GM12878 (cell line): Measurements from ENCODE around the gene KRTAP10-6. TPM values are rescaled to one million over a fixed set of nuclear protein-coding genes. Genes with fewer than 3 reads are reported as not detected.

Experiments
- ATAC-seq: fragments of 200-7000 bp; cut with Tn5 transposase; 3 replicates; pipeline ENCODE4 v1.9.1; 2020; ENCODE audit warnings: mild to moderate bottlenecking, moderate library complexity
- BruUV-seq: library from RNA; stranded (reverse); fragments of 400-500 nt; replicated peaks from 2 replicates; lab custom pipeline; 2021; lab: Mats Ljungman, UMichigan
- CTCF ChIA-PET: fragments of 300-600 bp; sonication (Branson Sonifier 250); formaldehyde crosslinking; extraction: SDS; loops from one replicate; lab custom pipeline; 2021; ENCODE audit warnings: inconsistent platforms; lab: Yijun Ruan, JAX
- POLR2A ChIA-PET: fragments of 350-600 bp; formaldehyde crosslinking; extraction: SDS; loops from one replicate; lab custom pipeline; 2021; ENCODE audit warnings: inconsistent platforms; lab: Charles Lee
- RAD21 ChIA-PET: fragments of 300-600 bp; sonication (Branson Sonifier 250); formaldehyde crosslinking; loops from one replicate; lab custom pipeline; 2023; ENCODE audit warnings: antibody characterized with exemption; ENCODE audit not compliant: unreplicated experiment; lab: Charles Lee
- SMC1A ChIA-PET: fragments of 300-600 bp; sonication (Branson Sonifier 250); formaldehyde crosslinking; loops from one replicate; lab custom pipeline; 2023; ENCODE audit not compliant: unreplicated experiment, uncharacterized antibody; lab: Charles Lee
- DNase-seq: peaks from one replicate; pipeline ENCODE4 v3.0.0-alpha.2; 2011; ENCODE audit warnings: low read depth, low spot score
- FAIRE-seq: peaks from 3 replicates; lab custom pipeline; 2011; peaks lifted over from hg19 to GRCh38; lab: Jason Lieb, UNC
- H2AFZ ChIP-seq: 2 replicates; pipeline ENCODE4 v1.6.0; 2011; ENCODE audit warnings: low read depth, low read length, control low read depth; ENCODE audit not compliant: control insufficient read depth
- H3K27ac ChIP-seq: 2 replicates; pipeline ENCODE4 v1.5.1; 2011; ENCODE audit warnings: control low read depth; ENCODE audit not compliant: control insufficient read depth, insufficient read depth
- H3K27me3 ChIP-seq, 2 experiments: replicated peaks in 1 of 2; 2 replicates each; pipeline versions ENCODE4 v1.6.0 to v1.6.1; 2011; ENCODE audit warnings: low read length in 1 of 2; ENCODE audit not compliant: control insufficient read depth in 2 of 2, insufficient read depth in 2 of 2
- H3K36me3 ChIP-seq, 2 experiments: 2 replicates each; pipeline ENCODE4 v1.5.1; 2011; ENCODE audit warnings: low read length in 1 of 2; ENCODE audit not compliant: control insufficient read depth in 2 of 2, insufficient read depth in 2 of 2
- H3K4me1 ChIP-seq: 2 replicates; pipeline ENCODE4 v1.6.1; 2011; ENCODE audit warnings: mild to moderate bottlenecking, low read length, moderate library complexity, mixed read lengths; ENCODE audit not compliant: control insufficient read depth, insufficient read depth
- H3K4me2 ChIP-seq: 2 replicates; pipeline ENCODE4 v1.6.0; 2011; ENCODE audit warnings: control low read depth; ENCODE audit not compliant: control insufficient read depth, insufficient read depth
- H3K4me3 ChIP-seq: fragments of 200-600 bp; sonication (generic); 2 replicates; pipeline ENCODE4 v1.5.1; 2016
- H3K79me2 ChIP-seq: 2 replicates; pipeline ENCODE4 v1.6.0; 2011; ENCODE audit warnings: low read length; ENCODE audit not compliant: control insufficient read depth, insufficient read depth
- H3K9ac ChIP-seq: 2 replicates; pipeline ENCODE4 v1.8.0; 2011; ENCODE audit warnings: low read length, control low read depth, mixed read lengths; ENCODE audit not compliant: control insufficient read depth, insufficient read depth
- H3K9me3 ChIP-seq: replicated peaks from 3 replicates; pipeline ENCODE4 v1.5.1; 2011; ENCODE audit warnings: mild to moderate bottlenecking, low read length; ENCODE audit not compliant: control insufficient read depth, insufficient read depth
- H4K20me1 ChIP-seq: 2 replicates; pipeline ENCODE4 v1.6.0; 2011; ENCODE audit not compliant: control insufficient read depth, insufficient read depth
- BCL11A ChIP-seq: IDR thresholded peaks from 2 replicates; pipeline ENCODE4 v1.6.1; 2011; ENCODE audit warnings: low read depth, low read length
- BCLAF1 ChIP-seq: fragments of 450-650 bp; IDR thresholded peaks from 2 replicates; pipeline ENCODE4 v1.6.1; 2017; ENCODE audit warnings: antibody characterized with exemption, mild to moderate bottlenecking, moderate library complexity
- ESRRA ChIP-seq: IDR thresholded peaks from 2 replicates; pipeline ENCODE4 v1.6.1; 2012; ENCODE audit warnings: mild to moderate bottlenecking, low read length, improper control_type of control experiment
- NR2C1 ChIP-seq: fragments of 450-650 bp; IDR thresholded peaks from 2 replicates; pipeline ENCODE4 v1.6.1; 2017; ENCODE audit warnings: antibody characterized with exemption, mild to moderate bottlenecking, moderate library complexity
- POU2F2 ChIP-seq: IDR thresholded peaks from 3 replicates; pipeline ENCODE4 v1.6.1; 2011; ENCODE audit warnings: low read depth, mild to moderate bottlenecking, low read length, borderline replicate concordance
- PRDM15 ChIP-seq: fragments of 450-650 bp; formaldehyde crosslinking; IDR thresholded peaks from 2 replicates; pipeline ENCODE4 v1.4.0; 2020; ENCODE audit warnings: mild to moderate bottlenecking, moderate library complexity
- REST ChIP-seq: IDR thresholded peaks from 2 replicates; pipeline ENCODE4 v1.6.1; 2012; ENCODE audit warnings: mild to moderate bottlenecking, low read depth, low read length
- SP1 ChIP-seq: IDR thresholded peaks from one replicate; pipeline ENCODE4 v1.6.1; 2011; ENCODE audit warnings: low read depth, low read length
- WGBS: methylation state at CpG from one replicate; pipeline ENCODE4 v1.1.6; 2016; ENCODE audit warnings: low lambda C conversion rate; ENCODE audit not compliant: insufficient replicate concordance, insufficient coverage; ENCODE audit errors: missing lambda C conversion rate; 5-methylcytosine and 5-hydroxymethylcytosine counted together
- in situ Hi-C: fragments of 300-500 bp; cut with MboI; formaldehyde crosslinking; loops from 9 replicates; pipeline ENCODE4 v1.14.3; 2018; ENCODE audit warnings: mixed read lengths
- intact Hi-C: fragments of 100-400 bp; cut with micrococcal nuclease; formaldehyde crosslinking; loops from one replicate; pipeline ENCODE4 v1.14.2; 2022; ENCODE audit not compliant: unreplicated experiment
- polyA plus RNA-seq, 11 experiments: library from polyadenylated mRNA; depleted of rRNA in 4 of 11; unstranded in 6 of 11; stranded (reverse) in 5 of 11; fragments of >200 nt; fragmentation: Nextera tagmentation in 4 of 11; fragmentation: Illumina TruSeq in 1 of 11; extraction: Ambion mirVana in 4 of 11; extraction: Trizol in 1 of 11; gene quantifications; 1 replicate in 1 of 11; 2 replicates in 10 of 11; pipeline versions ENCODE4 v1.2.1 to v1.2.3, GENCODE V29; 2011 to 2016; ENCODE audit warnings: inconsistent platforms in 2 of 11, missing spikeins in 2 of 11, low read depth in 1 of 11
- total RNA-seq, 4 experiments: library from RNA; depleted of rRNA in 3 of 4; stranded (reverse); fragments of >200 nt in 3 of 4; fragmentation: Illumina TruSeq in 1 of 4; extraction: Trizol in 1 of 4; gene quantifications; 2 replicates each; pipeline versions ENCODE4 v1.2.1 to v1.2.3, GENCODE V29; 2013 to 2021

KRTAP10-6 gene
- total and polyA plus RNA-seq, 10 of the 15 experiments (the other 5 are each of a cell fraction or from before 2014, with no cell fraction given), result not detected

- DNase-seq (no peak), FAIRE-seq (no peak), ATAC-seq (no peak)
- Histone ChIP-seq H2AFZ (no peak overlapping the region), H3K79me2 (no peaks in the 10 kb centered on the region), H4K20me1 (no peaks in the 10 kb centered on the region), H3K9ac (no peak overlapping the region), H3K27me3 (no peaks in the 10 kb centered on the region), H3K9me3 (no peaks in the 10 kb centered on the region), H3K4me2 (no peak overlapping the region), H3K4me1 (no peaks in the 10 kb centered on the region), H3K27ac (no peak overlapping the region), H3K36me3 (no peaks in the 10 kb centered on the region), H3K4me3 (no peak overlapping the region)
- no peak for TF ChIP-seq BCLAF1
- no peak for TF ChIP-seq SP1
- TF ChIP-seq ESRRA, result no peak
- TF ChIP-seq BCL11A, result no peak
- no peak for TF ChIP-seq PRDM15
- TF ChIP-seq POU2F2, result no peak
- no peak for TF ChIP-seq REST
- TF ChIP-seq NR2C1, result no peak
- ChIA-PET CTCF (no interaction called here), POLR2A (no interaction called here), SMC1A (no interaction called here), RAD21 (no interaction called here)
- BruUV-seq, result no TSS peak
- WGBS, result 32% methylated on average over 2 of the region's 2 CpGs
- in situ Hi-C loops (no loop called here), intact Hi-C loops (no loop called here)
These were observed 3.2 kb downstream of the KRTAP10-6 start for GRCh38 chr21:44589094-44589493.
